ENCODE data around the gene IMP4. TPM values are rescaled to one million over a fixed set of nuclear protein-coding genes. Genes with fewer than 3 reads are reported as not detected.

IMP4 gene, protein sequence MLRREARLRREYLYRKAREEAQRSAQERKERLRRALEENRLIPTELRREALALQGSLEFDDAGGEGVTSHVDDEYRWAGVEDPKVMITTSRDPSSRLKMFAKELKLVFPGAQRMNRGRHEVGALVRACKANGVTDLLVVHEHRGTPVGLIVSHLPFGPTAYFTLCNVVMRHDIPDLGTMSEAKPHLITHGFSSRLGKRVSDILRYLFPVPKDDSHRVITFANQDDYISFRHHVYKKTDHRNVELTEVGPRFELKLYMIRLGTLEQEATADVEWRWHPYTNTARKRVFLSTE
- 10 to 100 TPM; 42.7 to 74.4 TPM for polyA plus RNA-seq

DNA sequence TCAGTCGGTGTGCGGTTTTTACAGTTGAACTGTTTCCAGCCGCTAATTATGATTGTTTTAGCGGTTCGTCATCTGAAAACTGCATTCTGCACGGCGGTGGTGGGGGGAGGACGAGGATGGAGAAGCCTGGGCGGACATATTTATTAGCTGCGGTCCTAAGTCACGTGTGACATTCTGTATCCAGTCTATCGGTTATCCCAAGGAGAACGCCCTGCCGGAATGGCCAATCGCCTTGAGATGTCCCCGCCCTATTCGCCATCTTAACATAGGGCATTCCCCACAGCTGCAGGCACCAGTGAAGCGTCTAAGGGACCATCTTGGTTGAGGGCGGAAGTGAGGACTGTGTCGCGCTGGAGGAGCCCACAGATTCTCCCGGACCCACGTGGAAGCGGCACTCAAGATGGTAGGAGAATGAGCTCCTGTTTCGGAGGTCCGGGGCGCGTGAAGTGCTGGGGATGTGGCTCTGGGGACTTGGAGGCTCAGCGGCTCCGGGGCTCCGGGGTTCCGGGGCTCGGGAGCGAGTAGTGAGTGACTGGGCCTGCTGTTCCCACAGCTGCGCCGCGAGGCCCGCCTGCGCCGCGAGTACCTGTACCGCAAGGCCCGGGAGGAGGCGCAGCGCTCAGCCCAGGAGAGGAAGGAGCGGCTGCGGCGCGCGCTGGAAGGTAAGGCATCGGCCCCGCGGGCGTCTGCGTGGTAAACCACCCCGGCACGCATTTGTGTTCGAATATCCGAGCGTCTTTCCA, at the start of gene IMP4:
Gene IMP4, plus strand, starts transcription at position 365 of the 743 bp plus-strand sequence. Its CDS starts 36 bp downstream, at position 401.
- H3K4me3 ChIP-seq (ENCODE audit: low read depth in 1 of 2, low read length in 2 of 2): peak within 1 kb of the TSS; percentile 76 to 88
- peaks cover 10 to 31% of the 10 kb centered on the region in 2 donors for H3K36me3 ChIP-seq (ENCODE audit: control insufficient read depth in 2 of 2, insufficient read depth in 2 of 2, low read length in 1 of 2)
- WGBS, 2 donors: 0 to 1% methylated on average over 60 of the region's 60 CpGs
- H3K27ac ChIP-seq (ENCODE audit: low read depth in 2 of 2, low read length in 1 of 2): peak within 1 kb of the TSS; percentile 96 to 97
- no peaks in the 10 kb centered on the region for H3K27me3 ChIP-seq (ENCODE audit: control insufficient read depth in 1 of 2, insufficient read depth in 2 of 2, low read length in 2 of 2)
- no peaks in the 10 kb centered on the region for H3K9me3 ChIP-seq (ENCODE audit: control insufficient read depth in 2 of 2, insufficient read depth in 1 of 2, low read depth in 1 of 2, low read length in 1 of 2)
- H3K4me1 ChIP-seq (ENCODE audit: control insufficient read depth in 2 of 2, insufficient read depth in 2 of 2, low read length in 1 of 2): peaks cover 3% of the 10 kb centered on the region in 2 donors

DNA sequence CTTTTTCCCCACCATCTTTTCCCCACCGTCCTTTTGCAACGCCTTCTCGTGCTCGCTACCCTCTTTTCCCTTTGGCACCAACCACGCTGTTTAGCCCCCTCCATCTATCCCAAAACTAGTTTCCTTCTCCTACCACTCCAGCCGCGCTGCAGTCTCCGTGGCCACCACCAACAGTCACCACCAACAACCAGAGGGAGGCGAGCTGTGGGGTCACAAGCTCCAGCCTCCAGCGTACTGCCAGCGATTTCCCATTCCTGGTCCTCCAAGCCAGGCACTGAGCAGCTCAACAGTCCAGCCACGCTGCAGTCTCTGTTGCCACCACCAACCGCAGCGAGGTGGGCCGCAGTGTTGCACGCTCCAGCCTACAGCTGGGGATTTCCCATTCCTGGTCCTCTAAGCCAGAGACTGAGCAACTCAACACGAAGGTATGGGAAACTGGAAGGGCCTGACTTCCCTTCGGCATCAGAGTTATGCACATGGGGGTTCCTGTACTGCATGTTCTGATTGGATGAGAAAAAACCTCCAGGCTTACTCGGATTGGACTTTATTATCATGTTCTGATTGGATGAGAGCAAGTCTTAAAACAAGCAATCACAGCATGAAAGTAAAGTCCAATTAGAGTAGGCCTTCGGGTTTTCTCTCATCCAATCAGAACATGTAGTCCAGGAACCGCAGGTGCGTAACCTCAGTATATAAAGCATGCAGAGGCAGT, 42.3 kb upstream of the IMP4 start:
- H3K4me3 ChIP-seq (ENCODE audit: low read depth in 1 of 2, low read length in 2 of 2): no peak overlapping the region
- WGBS, 2 donors: 77 to 79% methylated on average over 22 of the region's 22 CpGs
- H3K27ac ChIP-seq (ENCODE audit: low read depth in 2 of 2, low read length in 1 of 2): no peak overlapping the region
- peaks cover 0 to 2% of the 10 kb centered on the region in 2 donors for H3K9me3 ChIP-seq (ENCODE audit: control insufficient read depth in 2 of 2, insufficient read depth in 1 of 2, low read depth in 1 of 2, low read length in 1 of 2)
- no peaks in the 10 kb centered on the region for H3K36me3 ChIP-seq (ENCODE audit: control insufficient read depth in 2 of 2, insufficient read depth in 2 of 2, low read length in 1 of 2)
- H3K27me3 ChIP-seq (ENCODE audit: control insufficient read depth in 1 of 2, insufficient read depth in 2 of 2, low read length in 2 of 2): no peaks in the 10 kb centered on the region
- no peaks in the 10 kb centered on the region for H3K4me1 ChIP-seq (ENCODE audit: control insufficient read depth in 2 of 2, insufficient read depth in 2 of 2, low read length in 1 of 2)

DNA sequence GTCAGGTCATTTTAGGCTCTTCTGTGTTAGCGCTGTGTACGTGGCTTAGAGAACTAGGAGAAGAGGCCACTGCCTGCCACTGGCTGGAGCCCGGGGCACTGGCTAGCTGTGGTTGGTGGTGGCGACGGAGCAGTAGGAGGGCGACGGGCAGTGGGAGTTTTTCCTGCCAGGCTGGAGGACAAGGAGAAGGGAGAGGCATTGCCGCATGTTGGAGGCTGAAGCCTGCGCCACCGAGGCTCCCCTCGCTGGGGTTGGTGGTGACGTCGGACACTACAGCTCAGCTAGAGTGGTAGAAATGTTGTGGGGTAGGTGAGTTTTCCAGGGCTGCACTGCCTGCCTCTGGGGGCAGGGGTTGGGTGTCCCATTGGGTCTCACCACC, 41.7 kb upstream of the IMP4 start:
- Histone ChIP-seq H3K36me3 (ENCODE audit: control insufficient read depth in 2 of 2, insufficient read depth in 2 of 2, low read length in 1 of 2) (no peaks in the 10 kb centered on the region), H3K4me1 (ENCODE audit: control insufficient read depth in 2 of 2, insufficient read depth in 2 of 2, low read length in 1 of 2) (no peaks in the 10 kb centered on the region), H3K27me3 (ENCODE audit: control insufficient read depth in 1 of 2, insufficient read depth in 2 of 2, low read length in 2 of 2) (no peaks in the 10 kb centered on the region), H3K27ac (ENCODE audit: low read depth in 2 of 2, low read length in 1 of 2) (no peak overlapping the region), H3K9me3 (ENCODE audit: control insufficient read depth in 2 of 2, insufficient read depth in 1 of 2, low read depth in 1 of 2, low read length in 1 of 2) (peaks cover 0 to 2% of the 10 kb centered on the region in 2 donors), H3K4me3 (ENCODE audit: low read depth in 1 of 2, low read length in 2 of 2) (no peak overlapping the region)
- 93 to 96% methylated on average over 13 of the region's 13 CpGs for WGBS, 2 donors

DNA sequence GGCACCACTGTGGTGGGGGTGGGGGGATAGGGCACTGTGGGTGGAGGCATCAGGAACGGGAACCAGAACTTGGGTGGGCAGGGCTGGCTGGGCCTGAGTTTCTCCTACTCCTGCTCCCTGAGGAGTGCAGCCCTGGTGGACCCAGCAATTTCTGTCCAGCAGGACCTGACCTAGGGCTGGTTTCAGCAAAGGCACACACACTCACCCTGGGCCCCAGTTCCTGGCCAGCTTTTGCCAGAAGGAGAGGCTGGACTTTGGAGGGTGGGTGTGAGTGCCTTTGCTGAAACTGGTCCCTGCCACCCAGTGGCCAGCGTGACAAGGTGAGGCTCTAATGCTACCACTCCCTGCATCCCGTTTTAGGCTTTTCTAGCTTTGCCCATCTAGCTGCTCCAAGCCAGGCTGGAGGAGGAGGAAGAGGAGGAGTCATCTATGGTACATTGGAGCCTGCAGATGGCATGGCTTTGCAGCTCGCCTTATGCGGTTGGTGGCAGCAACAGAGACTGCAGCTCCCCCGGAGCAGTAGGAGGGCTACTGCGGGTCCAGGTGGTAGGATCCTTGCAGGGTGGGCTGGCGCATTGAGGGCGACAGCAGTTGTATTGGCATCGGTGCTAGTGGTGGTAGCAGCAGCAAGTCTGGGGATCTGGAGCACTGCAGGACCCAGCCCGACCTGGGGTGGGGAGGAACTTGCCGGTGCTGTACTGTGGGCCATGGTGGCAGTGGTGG, 40.4 kb upstream of the IMP4 start:
- no peak overlapping the region for H3K4me3 ChIP-seq (ENCODE audit: low read depth in 1 of 2, low read length in 2 of 2)
- no peaks in the 10 kb centered on the region for H3K27me3 ChIP-seq (ENCODE audit: control insufficient read depth in 1 of 2, insufficient read depth in 2 of 2, low read length in 2 of 2)
- H3K9me3 ChIP-seq (ENCODE audit: control insufficient read depth in 2 of 2, insufficient read depth in 1 of 2, low read depth in 1 of 2, low read length in 1 of 2): peaks cover 0 to 2% of the 10 kb centered on the region in 2 donors
- no peaks in the 10 kb centered on the region for H3K4me1 ChIP-seq (ENCODE audit: control insufficient read depth in 2 of 2, insufficient read depth in 2 of 2, low read length in 1 of 2)
- 80 to 81% methylated on average over 12 of the region's 12 CpGs for WGBS, 2 donors
- no peak overlapping the region for H3K27ac ChIP-seq (ENCODE audit: low read depth in 2 of 2, low read length in 1 of 2)
- H3K36me3 ChIP-seq (ENCODE audit: control insufficient read depth in 2 of 2, insufficient read depth in 2 of 2, low read length in 1 of 2): no peaks in the 10 kb centered on the region

DNA sequence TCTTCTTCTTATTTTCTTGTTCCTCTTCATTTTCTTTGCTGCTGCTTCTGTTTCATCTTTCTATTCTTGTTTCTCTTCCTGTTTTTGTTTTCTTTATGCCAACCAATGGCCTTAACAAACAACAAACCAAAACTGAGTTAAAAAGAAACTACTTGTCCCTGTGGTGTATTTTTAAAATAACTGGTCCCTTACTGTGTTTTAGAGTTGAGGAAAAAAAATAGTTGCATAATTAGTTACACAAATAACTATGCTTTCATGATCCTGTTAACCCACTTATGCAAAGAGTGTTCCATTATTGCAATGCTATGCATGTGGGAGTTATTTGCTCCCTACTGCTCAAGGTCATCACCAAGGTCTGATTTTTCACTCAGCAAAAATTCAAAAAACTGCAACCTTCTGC, 39.5 kb upstream of the IMP4 start:
- Histone ChIP-seq H3K27me3 (ENCODE audit: control insufficient read depth in 1 of 2, insufficient read depth in 2 of 2, low read length in 2 of 2) (no peaks in the 10 kb centered on the region), H3K4me1 (ENCODE audit: control insufficient read depth in 2 of 2, insufficient read depth in 2 of 2, low read length in 1 of 2) (peaks cover 0 to 3% of the 10 kb centered on the region in 2 donors), H3K36me3 (ENCODE audit: control insufficient read depth in 2 of 2, insufficient read depth in 2 of 2, low read length in 1 of 2) (no peaks in the 10 kb centered on the region), H3K27ac (ENCODE audit: low read depth in 2 of 2, low read length in 1 of 2) (no peak overlapping the region), H3K4me3 (ENCODE audit: low read depth in 1 of 2, low read length in 2 of 2) (no peak overlapping the region), H3K9me3 (ENCODE audit: control insufficient read depth in 2 of 2, insufficient read depth in 1 of 2, low read depth in 1 of 2, low read length in 1 of 2) (peaks cover 0 to 2% of the 10 kb centered on the region in 2 donors)

DNA sequence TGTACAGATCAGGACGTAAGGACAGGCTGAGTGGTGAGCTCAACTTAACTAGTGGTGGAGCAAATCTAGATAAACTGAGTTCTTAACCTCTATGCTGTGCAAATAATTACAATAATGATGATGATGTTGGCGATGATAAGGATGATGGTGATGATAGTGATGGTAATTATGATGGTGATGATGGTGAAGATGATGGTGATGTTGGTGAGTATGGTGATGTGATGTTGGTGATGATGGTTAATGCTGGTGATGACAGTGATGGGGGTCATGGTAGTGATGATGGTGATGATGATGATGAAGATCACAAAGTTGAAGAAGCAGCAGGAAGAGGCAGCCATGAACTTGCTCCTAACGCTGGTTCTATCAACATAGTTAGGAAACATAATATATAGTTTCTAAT, 38.0 kb upstream of the IMP4 start:
- peaks cover 0 to 2% of the 10 kb centered on the region in 2 donors for H3K9me3 ChIP-seq (ENCODE audit: control insufficient read depth in 2 of 2, insufficient read depth in 1 of 2, low read depth in 1 of 2, low read length in 1 of 2)
- no peak overlapping the region for H3K27ac ChIP-seq (ENCODE audit: low read depth in 2 of 2, low read length in 1 of 2)
- WGBS, 2 donors: 79 to 82% methylated on average over 3 of the region's 3 CpGs
- no peak overlapping the region for H3K4me3 ChIP-seq (ENCODE audit: low read depth in 1 of 2, low read length in 2 of 2)
- H3K27me3 ChIP-seq (ENCODE audit: control insufficient read depth in 1 of 2, insufficient read depth in 2 of 2, low read length in 2 of 2): no peaks in the 10 kb centered on the region
- peaks cover 0 to 3% of the 10 kb centered on the region in 2 donors for H3K4me1 ChIP-seq (ENCODE audit: control insufficient read depth in 2 of 2, insufficient read depth in 2 of 2, low read length in 1 of 2)
- H3K36me3 ChIP-seq (ENCODE audit: control insufficient read depth in 2 of 2, insufficient read depth in 2 of 2, low read length in 1 of 2): no peaks in the 10 kb centered on the region

DNA sequence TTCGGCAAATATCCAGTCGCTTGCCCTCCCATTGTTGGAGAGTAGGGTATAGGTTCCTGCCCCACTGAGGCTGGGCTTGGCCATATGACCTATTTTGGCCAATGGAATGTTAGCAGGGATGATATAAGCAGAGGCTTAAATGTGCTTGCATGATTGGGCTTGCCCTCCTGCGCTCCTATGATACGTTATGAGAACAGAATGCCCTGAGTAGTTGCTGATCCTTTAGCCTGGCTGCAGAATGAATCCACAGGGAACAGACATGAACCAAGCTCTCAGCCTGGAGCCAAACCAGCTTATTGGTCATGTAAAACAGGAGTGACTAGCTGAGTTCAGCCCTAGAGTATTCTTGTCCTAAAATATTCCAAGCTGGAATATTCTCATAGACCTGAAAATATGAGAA, 34.8 kb upstream of the IMP4 start:
- 76 to 81% methylated on average over 4 of the region's 4 CpGs for WGBS, 2 donors
- no peaks in the 10 kb centered on the region for H3K9me3 ChIP-seq (ENCODE audit: control insufficient read depth in 2 of 2, insufficient read depth in 1 of 2, low read depth in 1 of 2, low read length in 1 of 2)
- H3K36me3 ChIP-seq (ENCODE audit: control insufficient read depth in 2 of 2, insufficient read depth in 2 of 2, low read length in 1 of 2): no peaks in the 10 kb centered on the region
- no peak overlapping the region for H3K27ac ChIP-seq (ENCODE audit: low read depth in 2 of 2, low read length in 1 of 2)
- peaks cover 0 to 3% of the 10 kb centered on the region in 2 donors for H3K4me1 ChIP-seq (ENCODE audit: control insufficient read depth in 2 of 2, insufficient read depth in 2 of 2, low read length in 1 of 2)
- H3K27me3 ChIP-seq (ENCODE audit: control insufficient read depth in 1 of 2, insufficient read depth in 2 of 2, low read length in 2 of 2): no peaks in the 10 kb centered on the region
- H3K4me3 ChIP-seq (ENCODE audit: low read depth in 1 of 2, low read length in 2 of 2): no peak overlapping the region

DNA sequence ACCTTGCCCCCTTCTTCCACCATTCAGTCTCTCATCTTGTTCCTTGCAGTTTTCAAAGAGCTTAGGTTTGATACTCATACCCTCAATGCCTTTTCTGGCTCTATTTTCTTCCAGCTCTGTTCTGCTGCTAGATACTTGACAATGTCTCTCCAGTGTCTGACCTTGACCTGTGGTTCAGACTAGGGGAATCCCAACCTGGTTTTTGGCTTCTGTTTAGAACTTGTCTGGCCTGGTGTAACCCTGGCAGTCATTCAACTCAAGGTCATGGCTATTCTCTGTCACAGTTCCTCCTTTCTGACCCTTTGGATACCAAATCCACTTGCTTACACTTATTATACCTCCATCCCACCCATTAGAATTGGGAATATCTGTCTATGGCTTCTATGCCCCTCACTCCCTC, 31.8 kb upstream of the IMP4 start:
- H3K4me1 ChIP-seq (ENCODE audit: control insufficient read depth in 2 of 2, insufficient read depth in 2 of 2, low read length in 1 of 2): peaks cover 0 to 3% of the 10 kb centered on the region in 2 donors
- H3K9me3 ChIP-seq (ENCODE audit: control insufficient read depth in 2 of 2, insufficient read depth in 1 of 2, low read depth in 1 of 2, low read length in 1 of 2): no peaks in the 10 kb centered on the region
- H3K4me3 ChIP-seq (ENCODE audit: low read depth in 1 of 2, low read length in 2 of 2): no peak overlapping the region
- no peaks in the 10 kb centered on the region for H3K36me3 ChIP-seq (ENCODE audit: control insufficient read depth in 2 of 2, insufficient read depth in 2 of 2, low read length in 1 of 2)
- H3K27me3 ChIP-seq (ENCODE audit: control insufficient read depth in 1 of 2, insufficient read depth in 2 of 2, low read length in 2 of 2): no peaks in the 10 kb centered on the region
- H3K27ac ChIP-seq (ENCODE audit: low read depth in 2 of 2, low read length in 1 of 2): no peak overlapping the region

DNA sequence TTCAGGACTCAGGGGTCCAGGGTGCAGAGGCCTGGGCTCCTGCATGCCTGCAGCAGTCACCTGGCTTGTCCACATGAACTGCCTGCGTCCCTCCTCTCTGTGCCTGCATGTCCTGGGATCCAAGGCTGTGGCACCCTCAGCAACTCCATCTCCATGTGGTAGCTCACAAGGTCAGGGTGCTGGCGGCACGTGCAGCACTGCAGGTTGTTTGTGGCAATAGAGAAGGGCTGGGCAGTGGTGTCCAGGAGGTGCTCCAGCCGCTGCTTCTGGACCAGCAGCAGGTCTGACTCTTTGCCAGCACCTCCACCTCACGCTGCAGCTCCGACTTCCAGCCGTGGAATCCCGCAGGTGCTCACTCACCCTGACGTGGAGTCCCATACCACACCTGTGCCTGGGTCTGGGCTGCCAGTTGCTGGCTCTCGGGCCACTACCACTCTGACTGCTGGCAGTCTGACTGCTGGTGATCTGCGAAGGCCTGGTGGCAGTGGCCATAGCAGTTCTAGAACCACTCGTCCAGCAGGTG, 28.8 kb upstream of the IMP4 start:
- WGBS, 2 donors: 77 to 78% methylated on average over 12 of the region's 12 CpGs

More for the DNA sequence above, 28.8 kb upstream of the IMP4 start:
- Histone ChIP-seq H3K4me1 (ENCODE audit: control insufficient read depth in 2 of 2, insufficient read depth in 2 of 2, low read length in 1 of 2) (no peaks in the 10 kb centered on the region), H3K9me3 (ENCODE audit: control insufficient read depth in 2 of 2, insufficient read depth in 1 of 2, low read depth in 1 of 2, low read length in 1 of 2) (no peaks in the 10 kb centered on the region), H3K27ac (ENCODE audit: low read depth in 2 of 2, low read length in 1 of 2) (no peak overlapping the region), H3K4me3 (ENCODE audit: low read depth in 1 of 2, low read length in 2 of 2) (no peak overlapping the region), H3K36me3 (ENCODE audit: control insufficient read depth in 2 of 2, insufficient read depth in 2 of 2, low read length in 1 of 2) (no peaks in the 10 kb centered on the region), H3K27me3 (ENCODE audit: control insufficient read depth in 1 of 2, insufficient read depth in 2 of 2, low read length in 2 of 2) (no peaks in the 10 kb centered on the region)
